Aorta (tissue), 5 donors: Measurements from ENCODE around the gene RSPRY1. TPM values are rescaled to one million over a fixed set of nuclear protein-coding genes. Genes with fewer than 3 reads are reported as not detected.
A peak's percentile ranks its signal among the peaks of the same experiment; 100 is the strongest.

Experiments
- ATAC-seq: fragments of 200-7000 bp; cut with Tn5 transposase; one replicate; pipeline ENCODE4 v1.9.1; 2022; ENCODE audit warnings: moderate library complexity; ENCODE audit not compliant: low FRiP score
- DNase-seq, 2 donors: peaks; one replicate each; pipeline ENCODE4 v3.0.0-alpha.2; 2020
- H3K27ac ChIP-seq, 2 donors: one replicate each; pipeline ENCODE4 v1.5.1; 2013; ENCODE audit warnings: low read length in 2 of 2, mild to moderate bottlenecking in 2 of 2, moderate library complexity in 2 of 2, control low read depth in 1 of 2, inconsistent platforms in 1 of 2, low read depth in 1 of 2
- H3K27me3 ChIP-seq, 2 donors: one replicate each; pipeline ENCODE4 v1.6.1; 2013; ENCODE audit warnings: control low read depth in 1 of 2, low read length in 1 of 2, mild to moderate bottlenecking in 1 of 2, moderate library complexity in 1 of 2; ENCODE audit not compliant: insufficient read depth in 2 of 2, control insufficient read depth in 1 of 2
- H3K36me3 ChIP-seq, 2 donors: one replicate each; pipeline ENCODE4 v1.6.1; 2013; ENCODE audit warnings: control low read depth in 1 of 2, low read length in 1 of 2, mild to moderate bottlenecking in 1 of 2; ENCODE audit not compliant: insufficient read depth in 2 of 2, control insufficient read depth in 1 of 2
- H3K4me1 ChIP-seq, 2 donors: one replicate each; pipeline ENCODE4 v1.6.1; 2013; ENCODE audit warnings: low read length in 2 of 2, control low read depth in 1 of 2, mild to moderate bottlenecking in 1 of 2, moderate library complexity in 1 of 2; ENCODE audit not compliant: insufficient read depth in 2 of 2, control insufficient read depth in 1 of 2
- H3K4me3 ChIP-seq, 2 donors: one replicate each; pipeline ENCODE4 v1.5.1; 2013; ENCODE audit warnings: low read length in 2 of 2, control low read depth in 1 of 2, mild to moderate bottlenecking in 1 of 2
- H3K9me3 ChIP-seq: one replicate; pipeline ENCODE4 v1.6.1; 2013; ENCODE audit warnings: mild to moderate bottlenecking, low read length; ENCODE audit not compliant: control insufficient read depth
- WGBS, 2 donors: extraction: QIAGEN DNeasy Blood & Tissue Kit; methylation state at CpG; one replicate each; pipeline ENCODE4 v1.1.7; 2013; 5-methylcytosine and 5-hydroxymethylcytosine counted together
- intact Hi-C, 2 donors: fragments of 100-400 bp; cut with DNase I; formaldehyde crosslinking; loops; one replicate each; pipeline versions ENCODE4 v1.14.2 to v1.15.0; 2022
- polyA plus RNA-seq, 2 donors: library from polyadenylated mRNA; stranded (reverse); fragments of 200-250 nt; gene quantifications; one replicate each; pipeline ENCODE4 v1.2.3, GENCODE V29; 2013
- total RNA-seq, 2 donors: library from RNA; stranded (reverse); fragmentation: NEBNext Ultra II Directional; extraction: Animal tissue kit (Norgen Biotek cat#: 25700); gene quantifications; one replicate each; pipeline ENCODE4 v1.2.1, GENCODE V29; 2021
- donor health status: healthy with polysubstance abuse.
- donor health status: Bipolar disorder and iron deficiency.
- donor health status: DM: no; HTN: no; CAD: no.
- donor health status: DM: no; HTN: no; CAD: no.
- donor health status: DM: yes; HTN: yes; CAD: no.

Gene RSPRY1
- total and polyA plus RNA-seq, 4 donors, result 10.4 to 32.5 (median 21.8) TPM

- intact Hi-C loops, result loop anchor here (2.0 to 5.0 kb wide), 2 partner anchors 54 to 57 kb away; partner anchors contain the start of genes PSME3IP1 (in 1 of the 2) and RSPRY1 (in 1 of the 2)
- H3K9me3 ChIP-seq, result no peaks in the 10 kb centered on the region
- peak overlapping the region; percentile 39 to 46 for H3K27ac ChIP-seq
- WGBS, 2 donors, result 7 to 11% methylated on average over 9 of the region's 9 CpGs
- H3K4me1 ChIP-seq, result no peaks in the 10 kb centered on the region
- peak overlapping the region in 1 of 2 donors; percentile 38 for H3K4me3 ChIP-seq
- DNase-seq, result no peak
- no peaks in the 10 kb centered on the region for H3K27me3 ChIP-seq
- no peak for ATAC-seq
- peaks cover 3 to 6% of the 10 kb centered on the region in 2 donors for H3K36me3 ChIP-seq
Observed at GRCh38 chr16:57244463-57244766, 58.3 kb downstream of the RSPRY1 start.

- peak; percentile 99 for ATAC-seq
- H3K4me3 ChIP-seq, result peak within 1 kb of the TSS; percentile 55 to 97
- H3K4me1 ChIP-seq, result no peaks in the 10 kb centered on the region
- H3K27me3 ChIP-seq, result no peaks in the 10 kb centered on the region
- peak within 1 kb of the TSS; percentile 78 to 85 for H3K27ac ChIP-seq
- DNase-seq, result peak; percentile 99
- intact Hi-C loops, result loop anchor here (1.0 to 5.0 kb wide), 3 partner anchors 54 to 58 kb away; partner anchors contain the start of genes PSME3IP1 (in 1 of the 2) and RSPRY1 (in 1 of the 2)
- H3K36me3 ChIP-seq, result peaks cover 6% of the 10 kb centered on the region in 2 donors
- no peaks in the 10 kb centered on the region for H3K9me3 ChIP-seq
- WGBS, 2 donors, result 0% methylated on average over 77 of the region's 77 CpGs
Observed at GRCh38 chr16:57244767-57245471, 58.8 kb downstream of the RSPRY1 start, which contains the start of gene ARL2BP. ARL2BP (plus strand) TSS chr16:57245259; CDS start chr16:57245368, 109 bp downstream.

GRCh38 chr16:57245472-57246113 is 59.5 kb downstream of the RSPRY1 start:
- Histone ChIP-seq H3K27ac (peak overlapping the region; percentile 78 to 85), H3K4me1 (no peaks in the 10 kb centered on the region), H3K4me3 (peak overlapping the region; percentile 55 to 97), H3K9me3 (no peaks in the 10 kb centered on the region), H3K36me3 (peaks cover 6 to 11% of the 10 kb centered on the region in 2 donors), H3K27me3 (no peaks in the 10 kb centered on the region)
- whole genome bisulfite sequencing, 2 donors, result 2% methylated on average over 28 of the region's 28 CpGs
- DNase-seq, result peak in 1 of 2 donors; percentile 60
- ATAC-seq, result peak; percentile 63
- intact Hi-C loops, result loop anchor here (1.0 to 2.0 kb wide), 2 partner anchors 53 to 55 kb away; no protein-coding TSS in a partner anchor

- ATAC-seq (no peak), DNase-seq (no peak)
- intact Hi-C loops, result no loop called here
- H3K4me3 ChIP-seq, result no peak overlapping the region
- peaks cover 13% of the 10 kb centered on the region in 2 donors for H3K36me3 ChIP-seq
- no peak overlapping the region for H3K27ac ChIP-seq
- WGBS, 2 donors, result 94 to 95% methylated on average over 2 of the region's 2 CpGs
- no peaks in the 10 kb centered on the region for H3K27me3 ChIP-seq
- no peaks in the 10 kb centered on the region for H3K4me1 ChIP-seq
- no peaks in the 10 kb centered on the region for H3K9me3 ChIP-seq
Observed at GRCh38 chr16:57251352-57251751, 65.2 kb downstream of the RSPRY1 start.

- H3K9me3 ChIP-seq, result no peaks in the 10 kb centered on the region
- H3K4me3 ChIP-seq, result no peak overlapping the region
- H3K27ac ChIP-seq, result no peak overlapping the region
- intact Hi-C loops, result no loop called here
- no peaks in the 10 kb centered on the region for H3K4me1 ChIP-seq
- 78 to 79% methylated on average over 6 of the region's 6 CpGs for WGBS, 2 donors
- H3K36me3 ChIP-seq, result peaks cover 13% of the 10 kb centered on the region in 2 donors
- ATAC-seq (no peak), DNase-seq (no peak)
- no peaks in the 10 kb centered on the region for H3K27me3 ChIP-seq
Observed at GRCh38 chr16:57252148-57252721, 66.1 kb downstream of the RSPRY1 start.

DNA sequence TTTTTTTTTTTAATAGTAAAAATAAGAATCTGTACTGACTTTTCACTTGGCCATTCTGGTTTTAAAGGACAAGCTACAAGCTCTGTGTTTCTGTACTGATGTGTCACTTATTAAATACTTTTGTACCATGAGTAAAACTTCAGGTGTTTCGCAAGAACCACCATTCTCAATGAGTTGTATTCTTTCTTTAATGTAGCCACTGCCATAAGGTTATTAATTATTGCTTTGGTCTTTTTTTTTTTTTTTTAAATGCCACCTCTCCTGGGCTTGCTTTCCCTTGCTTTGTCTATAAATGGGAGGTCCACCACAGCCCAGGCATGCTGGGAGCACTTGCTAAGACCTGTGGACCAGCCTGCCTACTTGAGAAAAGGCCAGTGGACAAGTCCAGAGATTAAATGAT is 67.3 kb downstream of the RSPRY1 start:
- no peak overlapping the region for H3K27ac ChIP-seq
- ATAC-seq (no peak), DNase-seq (no peak)
- WGBS, 2 donors, result 96 to 97% methylated on average over 1 of the region's 1 CpG
- H3K9me3 ChIP-seq, result no peaks in the 10 kb centered on the region
- intact Hi-C loops, result no loop called here
- no peak overlapping the region for H3K4me3 ChIP-seq
- peaks cover 7 to 13% of the 10 kb centered on the region in 2 donors for H3K36me3 ChIP-seq
- H3K27me3 ChIP-seq, result no peaks in the 10 kb centered on the region
- H3K4me1 ChIP-seq, result no peaks in the 10 kb centered on the region

DNA sequence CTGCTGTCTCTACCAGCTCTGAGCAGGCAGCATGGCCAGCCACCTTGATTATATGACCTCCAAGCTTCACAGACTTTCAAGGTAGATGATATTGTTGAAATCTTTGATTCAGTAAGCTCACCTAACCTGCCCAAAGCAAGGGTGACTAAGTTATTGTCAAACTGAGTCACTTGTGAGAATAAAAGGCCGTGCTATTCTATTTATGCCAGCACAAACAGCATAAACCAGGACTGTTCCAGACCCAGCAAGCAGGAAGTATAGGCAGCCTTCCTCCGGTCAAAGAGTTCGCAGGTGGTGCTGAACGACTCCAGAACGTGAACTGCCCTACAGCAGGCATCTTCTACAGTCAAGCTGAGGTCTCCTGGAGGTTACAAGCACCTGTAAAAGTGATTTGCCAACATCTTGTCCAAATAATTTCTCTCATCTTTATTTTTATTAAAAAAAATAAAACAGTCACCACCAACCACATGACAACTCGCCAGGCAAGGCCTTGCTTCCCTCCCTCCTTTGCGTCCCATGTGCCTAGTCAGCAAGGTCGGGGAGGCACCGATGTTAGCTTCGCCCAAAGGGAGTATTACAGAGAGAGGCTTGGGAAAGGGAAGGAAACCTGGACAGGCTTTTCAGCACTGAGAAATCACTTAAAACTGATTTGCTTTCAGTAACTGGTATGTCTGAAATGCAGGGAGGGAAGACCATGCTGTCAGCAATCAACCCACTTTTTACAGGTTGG is 69.7 kb downstream of the RSPRY1 start:
- Histone ChIP-seq H3K4me3 (no peak overlapping the region), H3K27me3 (no peaks in the 10 kb centered on the region), H3K36me3 (peaks cover 2 to 7% of the 10 kb centered on the region in 2 donors), H3K27ac (no peak overlapping the region), H3K9me3 (no peaks in the 10 kb centered on the region), H3K4me1 (no peaks in the 10 kb centered on the region)
- intact Hi-C loops, result no loop called here
- 86 to 87% methylated on average over 10 of the region's 10 CpGs for WGBS, 2 donors
- DNase-seq (peak in 1 of 2 donors; percentile 55), ATAC-seq (no peak)

GRCh38 chr16:57256601-57257395 is 70.7 kb downstream of the RSPRY1 start:
- no peaks in the 10 kb centered on the region for H3K27me3 ChIP-seq
- intact Hi-C loops, result no loop called here
- H3K36me3 ChIP-seq, result peaks cover 2 to 7% of the 10 kb centered on the region in 2 donors
- ATAC-seq (no peak), DNase-seq (peak in 1 of 2 donors; percentile 64)
- no peak overlapping the region for H3K27ac ChIP-seq
- no peak overlapping the region for H3K4me3 ChIP-seq
- 91 to 92% methylated on average over 14 to 16 of the region's 16 CpGs for WGBS, 2 donors
- H3K4me1 ChIP-seq, result no peaks in the 10 kb centered on the region
- H3K9me3 ChIP-seq, result no peaks in the 10 kb centered on the region
